ENCODE results near the gene USP37. TPM values are rescaled to one million over a fixed set of nuclear protein-coding genes. Genes with fewer than 3 reads are reported as not detected.

The USP37 gene
- total and polyA plus RNA-seq, 2 of the 4 experiments (the other 2 are of a cell fraction): 1.6 to 6.5 TPM

- no peaks in the 10 kb centered on the region for H4K20me1 ChIP-seq (ENCODE audit: insufficient read depth, low read length)
- peak; percentile 46 for DNase-seq
- H3K36me3 ChIP-seq (ENCODE audit: control insufficient read depth, insufficient read depth, low read length): peaks cover 3% of the 10 kb centered on the region
- POLR2A ChIA-PET (ENCODE audit: unreplicated experiment): interaction anchor here (0.6 kb wide), 1 partner anchor 307 kb away, joined by 12 read pairs; no protein-coding TSS in a partner anchor
- no peak overlapping the region for H4K91ac ChIP-seq (ENCODE audit: insufficient read depth, low read depth, low read length)
- no peak overlapping the region for H2AK9ac ChIP-seq (replicated peaks; ENCODE audit: low read depth, low read length, poor library complexity)
- no peaks in the 10 kb centered on the region for H3K9me3 ChIP-seq (ENCODE audit: control insufficient read depth, insufficient read depth, low read length)
- no peak overlapping the region; the same call in 1 of the 2 replicates for H3K4me2 ChIP-seq (ENCODE audit: low read depth, low read length)
- no peak overlapping the region for H4K8ac ChIP-seq (ENCODE audit: low read depth in 2 of 2, low read length in 2 of 2)
- no peak overlapping the region for H2BK15ac ChIP-seq (ENCODE audit: low read depth, low read length)
- no peak overlapping the region for H2BK20ac ChIP-seq (ENCODE audit: low read depth, low read length)
- H3K23ac ChIP-seq (ENCODE audit: low read depth, low read length): no peak overlapping the region
- H3K27me3 ChIP-seq (ENCODE audit: control insufficient read depth, insufficient read depth, low read length): no peaks in the 10 kb centered on the region
- no peak overlapping the region for H2AK5ac ChIP-seq (ENCODE audit: low read depth, low read length)
- H3K79me1 ChIP-seq (ENCODE audit: low read depth in 1 of 2, low read length in 2 of 2): peaks cover 2 to 3% of the 10 kb centered on the region in 2 experiments; a peak in 2 of 4 replicates
- no peak overlapping the region for H3K56ac ChIP-seq (ENCODE audit: extremely low read depth, insufficient read depth, low read length)
- no peak overlapping the region for H2BK120ac ChIP-seq (ENCODE audit: low read depth, low read length)
- no peak overlapping the region for H3K9ac ChIP-seq (ENCODE audit: low read depth, low read length)
- no TSS peak for BruUV-seq (replicated peaks)
- dilution Hi-C loops (cut with HindIII; ENCODE audit: low sequenced_read_pairs, unreplicated experiment): no loop called here
- no peak overlapping the region for H4K5ac ChIP-seq (ENCODE audit: low read depth, low read length)
- H3K4me3 ChIP-seq (ENCODE audit: insufficient read depth, low read depth, low read length): no peak overlapping the region
- H3K9me1 ChIP-seq (ENCODE audit: insufficient read depth, low read length): no peaks in the 10 kb centered on the region
- CTCF ChIA-PET: interaction anchor here (1.3 kb wide), 1 partner anchor 10 kb away, joined by 3 read pairs; no protein-coding TSS in a partner anchor
- H3K4me1 ChIP-seq (ENCODE audit: control insufficient read depth, insufficient read depth, low read length): peaks cover 3% of the 10 kb centered on the region; the same call in 1 of the 2 replicates
- in situ Hi-C loops (cut with MboI; ENCODE audit: low sequenced_read_pairs): no loop called here
- ATAC-seq (ENCODE audit: low read depth): peak; percentile 32; the same call in 1 of the 2 replicates
- TF ChIP-seq MAFK (IDR thresholded peaks at IDR 0.05; ENCODE audit: low read depth, low read length): no peak
- TF ChIP-seq RAD21 (IDR thresholded peaks at IDR 0.05; ENCODE audit: low read length): no peak
- no peak for TF ChIP-seq USF2 (IDR thresholded peaks at IDR 0.05; ENCODE audit: low read depth, low read length)
- no peak for TF ChIP-seq NFE2L2 (IDR thresholded peaks at IDR 0.05; ENCODE audit: low read depth, low read length)
- no peak for TF ChIP-seq SMC3 (IDR thresholded peaks at IDR 0.05; ENCODE audit: low read depth, low read length)
- TF ChIP-seq BHLHE40 (IDR thresholded peaks at IDR 0.05; ENCODE audit: low read depth, low read length): no peak
- TF ChIP-seq MAZ (IDR thresholded peaks at IDR 0.05; ENCODE audit: borderline replicate concordance, low read depth, low read length): no peak
- TF ChIP-seq CTCF (conservative IDR thresholded peaks at IDR 0.05; ENCODE audit: low read depth, low read length): no peak
- no peak for TF ChIP-seq POLR2A (IDR thresholded peaks at IDR 0.05; ENCODE audit: low read depth, low read length)
- TF ChIP-seq RCOR1 (IDR thresholded peaks at IDR 0.05; ENCODE audit: insufficient replicate concordance, low read length): no peak
- no peak for TF ChIP-seq MXI1 (IDR thresholded peaks at IDR 0.05; ENCODE audit: borderline replicate concordance, low read depth, low read length)
- no peak for TF ChIP-seq CHD1 (IDR thresholded peaks at IDR 0.05; ENCODE audit: low read depth, low read length)
- no peak for TF ChIP-seq CEBPB (IDR thresholded peaks at IDR 0.05; ENCODE audit: low read depth, low read length)
- no peak for TF ChIP-seq FOS (IDR thresholded peaks at IDR 0.05; ENCODE audit: low read depth, low read length)
- TF ChIP-seq RFX5 (IDR thresholded peaks at IDR 0.05; ENCODE audit: low read depth, low read length): no peak
- TF ChIP-seq ELK1 (IDR thresholded peaks at IDR 0.05; ENCODE audit: borderline replicate concordance, low read depth, low read length): no peak
- no CpG with 5 or more reads among the region's 3 CpGs for WGBS, 2 experiments (ENCODE audit: extremely low coverage in 2 of 2, insufficient read length in 1 of 2)
- H3K27ac ChIP-seq (ENCODE audit: insufficient read depth, low read length): no peak overlapping the region
- H2BK5ac ChIP-seq (ENCODE audit: low read depth, low read length, poor library complexity, severe bottlenecking): no peak overlapping the region
- H3K18ac ChIP-seq (ENCODE audit: low read depth, low read length): no peak overlapping the region
- intact Hi-C loops (cut with micrococcal nuclease): loop anchor here (10.0 kb wide), 1 partner anchor 168 kb away; no protein-coding TSS in a partner anchor
- no peak overlapping the region for H3K14ac ChIP-seq (replicated peaks; ENCODE audit: low read depth, low read length)
- no peak overlapping the region for H3K4ac ChIP-seq (ENCODE audit: low read depth, low read length)
- no peak overlapping the region for H2AFZ ChIP-seq (replicated peaks; ENCODE audit: low read length, poor library complexity)
These were observed 91.5 kb downstream of the USP37 start for GRCh38 chr2:218476676-218477075.

All from IMR-90 (cell line).